ENCODE data around the gene BDH1. TPM values are rescaled to one million over a fixed set of nuclear protein-coding genes. Genes with fewer than 3 reads are reported as not detected.

BDH1 gene
- total RNA-seq, 1 experiment from 2014 or later = 57.6 TPM

- Histone ChIP-seq H3K4me3 (ENCODE audit: low read depth, low read length, poor library complexity, severe bottlenecking) (no peak overlapping the region), H3K4me1 (ENCODE audit: insufficient read depth, low read length, poor library complexity, severe bottlenecking) (peaks cover 29% of the 10 kb centered on the region), H3K27ac (ENCODE audit: low read depth, low read length, poor library complexity, severe bottlenecking) (no peak overlapping the region), H3K9me3 (ENCODE audit: low read depth, low read length, poor library complexity, severe bottlenecking) (no peaks in the 10 kb centered on the region), H3K36me3 (ENCODE audit: insufficient read depth, low read length, poor library complexity, severe bottlenecking) (no peaks in the 10 kb centered on the region), H3K27me3 (replicated peaks; ENCODE audit: insufficient read depth, low read depth, low read length, poor library complexity) (no peaks in the 10 kb centered on the region)
- POLR2A ChIA-PET (ENCODE audit: low non-redundant PET) = no interaction called here
- intact Hi-C loops (cut with micrococcal nuclease; ENCODE audit: unreplicated experiment) = no loop called here
- DNase-seq (ENCODE audit: low spot score) = no peak
- CTCF ChIA-PET = no interaction called here
- TF ChIP-seq CTCF (conservative IDR thresholded peaks at IDR 0.05; ENCODE audit: low read depth, low read length) = no peak
- TF ChIP-seq EZH2 (IDR thresholded peaks at IDR 0.05; ENCODE audit: borderline replicate concordance, low read depth, low read length, poor library complexity, severe bottlenecking) = no peak
- no TSS peak for BruUV-seq (replicated peaks)
These were observed 95.8 kb downstream of the BDH1 start for GRCh38 chr3:197460002-197460401.

Other genes starting within 250 kb of the BDH1 start
- gene RUBCN, start 180.9 kb upstream of the BDH1 start, total RNA-seq (2021) = 24.9 and 25.6 TPM in 2 replicates
- gene FYTTD1, start 193.9 kb upstream of the BDH1 start, total RNA-seq (2021) = 89.7 and 93.8 TPM in 2 replicates
- 67.8 and 71.8 TPM in 2 replicates for gene LRCH3, start 235.3 kb upstream of the BDH1 start, total RNA-seq (2021)

Measured in A673 (cell line).